SU-DHL-6 (cell line): ENCODE data around the gene ALAS1.

Source experiments
- H2AFZ ChIP-seq: fragments of 200-600 bp; sonication (generic); 2 replicates; pipeline ENCODE4 v1.6.1; 2014; ENCODE audit warnings: low read depth, mild to moderate bottlenecking, moderate library complexity, mixed read lengths, antibody characterized with exemption, low read length; ENCODE audit not compliant: severe bottlenecking
- H3F3A ChIP-seq: fragments of 200-600 bp; shearing (Covaris generic); 2 replicates; pipeline ENCODE4 v1.6.0; 2016; ENCODE audit warnings: antibody characterized with exemption, mild to moderate bottlenecking; ENCODE audit not compliant: insufficient read depth
- H3K27ac ChIP-seq: fragments of 200-600 bp; sonication (generic); 2 replicates; pipeline ENCODE4 v1.5.1; 2016; ENCODE audit warnings: low read depth, mild to moderate bottlenecking, low read length, moderate library complexity, mixed read lengths
- H3K27me3 ChIP-seq: fragments of 200-600 bp; sonication (generic), shearing (Covaris generic); 2 replicates; pipeline ENCODE4 v1.6.0; 2014; ENCODE audit warnings: mild to moderate bottlenecking, low read length
- H3K36me3 ChIP-seq: fragments of 200-600 bp; sonication (generic); 2 replicates; pipeline ENCODE4 v1.6.1; 2014; ENCODE audit warnings: mild to moderate bottlenecking, low read length, mixed read lengths
- H3K4me2 ChIP-seq: fragments of 300-600, 200-600 bp; shearing (Covaris generic), sonication (generic); 2 replicates; pipeline ENCODE4 v1.6.0; 2014; ENCODE audit warnings: low read length, low read depth, mild to moderate bottlenecking; ENCODE audit not compliant: poor library complexity, severe bottlenecking
- H3K4me3 ChIP-seq: fragments of 200-600 bp; sonication (generic); 2 replicates; pipeline ENCODE4 v1.5.1; 2014; ENCODE audit warnings: antibody characterized with exemption, low read length, mild to moderate bottlenecking, mixed read lengths; ENCODE audit not compliant: insufficient read depth, poor library complexity, severe bottlenecking
- H3K79me2 ChIP-seq: fragments of 200-600 bp; sonication (generic); 2 replicates; pipeline ENCODE4 v1.6.1; 2014; ENCODE audit warnings: mild to moderate bottlenecking, low read length, moderate library complexity; ENCODE audit not compliant: insufficient read depth
- H3K9ac ChIP-seq: fragments of 200-600 bp; sonication (generic); 2 replicates; pipeline ENCODE4 v1.7.0; 2014; ENCODE audit warnings: mild to moderate bottlenecking, low read length
- H3K9me2 ChIP-seq: fragments of 200-600 bp; sonication (generic); replicated peaks from 2 replicates; pipeline ENCODE4 v1.6.1; 2014; ENCODE audit warnings: low read length; ENCODE audit not compliant: insufficient read depth
- H3K9me3 ChIP-seq: fragments of 200-600 bp; sonication (generic); 2 replicates; pipeline ENCODE4 v1.6.1; 2014; ENCODE audit warnings: low read length, mixed read lengths; ENCODE audit not compliant: insufficient read depth
- H4K20me1 ChIP-seq: fragments of 200-600 bp; sonication (generic); 2 replicates; pipeline ENCODE4 v1.6.1; 2014; ENCODE audit warnings: low read depth, mild to moderate bottlenecking, antibody characterized with exemption, low read length, moderate library complexity, mixed read lengths
- EZH2phosphoT487 ChIP-seq: fragments of 200-600 bp; sonication (generic), shearing (Covaris generic); conservative IDR thresholded peaks from 2 replicates; pipeline ENCODE4 v1.6.1; 2018; ENCODE audit warnings: mild to moderate bottlenecking, antibody characterized with exemption, low read length, moderate library complexity, mixed read lengths
- TF ChIP-seq, protein P1 (sequence below): fragments of 200-600 bp; sonication (generic); IDR thresholded peaks from one replicate; pipeline ENCODE4 v1.5.1; 2017; ENCODE audit warnings: antibody characterized with exemption, mild to moderate bottlenecking, low read length, moderate library complexity; ENCODE audit not compliant: insufficient read depth, poor library complexity, severe bottlenecking

Gene ALAS1

DNA sequence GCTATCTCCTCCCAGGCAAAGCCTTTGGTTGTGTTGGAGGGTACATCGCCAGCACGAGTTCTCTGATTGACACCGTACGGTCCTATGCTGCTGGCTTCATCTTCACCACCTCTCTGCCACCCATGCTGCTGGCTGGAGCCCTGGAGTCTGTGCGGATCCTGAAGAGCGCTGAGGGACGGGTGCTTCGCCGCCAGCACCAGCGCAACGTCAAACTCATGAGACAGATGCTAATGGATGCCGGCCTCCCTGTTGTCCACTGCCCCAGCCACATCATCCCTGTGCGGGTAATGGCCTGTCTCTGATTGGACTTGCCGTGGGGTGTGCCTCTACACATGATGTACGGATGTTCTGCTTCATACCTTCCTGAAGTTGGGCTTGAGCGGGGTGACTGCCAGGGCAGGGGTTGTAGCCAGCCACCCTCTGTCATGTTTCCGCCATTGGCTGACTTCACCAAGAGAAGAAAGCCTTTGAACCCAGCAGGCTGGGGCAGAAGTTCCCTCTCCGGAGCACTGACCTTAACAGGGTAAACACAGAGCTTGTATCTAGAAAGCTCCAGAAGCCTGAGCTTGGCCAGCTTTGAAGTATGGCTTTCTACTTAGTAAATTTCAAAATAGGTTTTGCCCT is 13.4 kb downstream of the ALAS1 start:
- Histone ChIP-seq H4K20me1 (no peaks in the 10 kb centered on the region), H3K4me2 (no peak overlapping the region), H3K9me2 (no peaks in the 10 kb centered on the region), H3K36me3 (peaks cover 22% of the 10 kb centered on the region; the same call in 1 of the 2 replicates), H3K27me3 (no peaks in the 10 kb centered on the region), H2AFZ (no peak overlapping the region), H3K4me3 (no peak overlapping the region), H3K27ac (no peak overlapping the region), H3K9me3 (no peaks in the 10 kb centered on the region), H3K9ac (no peak overlapping the region), H3F3A (no peaks in the 10 kb centered on the region), H3K79me2 (no peaks in the 10 kb centered on the region)
- TF ChIP-seq, protein P1, sequence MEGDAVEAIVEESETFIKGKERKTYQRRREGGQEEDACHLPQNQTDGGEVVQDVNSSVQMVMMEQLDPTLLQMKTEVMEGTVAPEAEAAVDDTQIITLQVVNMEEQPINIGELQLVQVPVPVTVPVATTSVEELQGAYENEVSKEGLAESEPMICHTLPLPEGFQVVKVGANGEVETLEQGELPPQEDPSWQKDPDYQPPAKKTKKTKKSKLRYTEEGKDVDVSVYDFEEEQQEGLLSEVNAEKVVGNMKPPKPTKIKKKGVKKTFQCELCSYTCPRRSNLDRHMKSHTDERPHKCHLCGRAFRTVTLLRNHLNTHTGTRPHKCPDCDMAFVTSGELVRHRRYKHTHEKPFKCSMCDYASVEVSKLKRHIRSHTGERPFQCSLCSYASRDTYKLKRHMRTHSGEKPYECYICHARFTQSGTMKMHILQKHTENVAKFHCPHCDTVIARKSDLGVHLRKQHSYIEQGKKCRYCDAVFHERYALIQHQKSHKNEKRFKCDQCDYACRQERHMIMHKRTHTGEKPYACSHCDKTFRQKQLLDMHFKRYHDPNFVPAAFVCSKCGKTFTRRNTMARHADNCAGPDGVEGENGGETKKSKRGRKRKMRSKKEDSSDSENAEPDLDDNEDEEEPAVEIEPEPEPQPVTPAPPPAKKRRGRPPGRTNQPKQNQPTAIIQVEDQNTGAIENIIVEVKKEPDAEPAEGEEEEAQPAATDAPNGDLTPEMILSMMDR: no peak

DNA sequence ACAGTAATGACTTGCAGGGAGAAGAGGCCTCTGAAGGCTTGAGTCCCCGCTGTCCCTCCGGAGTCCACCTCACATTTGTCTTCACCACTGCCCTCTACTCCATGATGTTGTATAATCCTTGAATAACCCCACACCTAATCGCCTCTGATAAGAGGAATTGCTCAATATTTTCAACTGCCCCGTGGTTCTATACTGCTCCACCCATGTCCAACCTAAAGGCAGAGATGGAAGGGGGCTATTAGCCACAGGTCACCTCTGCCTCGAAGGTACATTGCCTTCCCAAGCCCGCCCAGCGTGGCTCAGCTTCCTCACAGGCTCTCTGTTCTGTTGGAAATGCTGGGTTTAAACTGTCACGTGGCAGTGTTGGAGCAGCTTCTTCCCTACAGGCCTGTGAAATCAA is 15.0 kb downstream of the ALAS1 start:
- peaks cover 13% of the 10 kb centered on the region; the same call in 1 of the 2 replicates for H3K36me3 ChIP-seq
- no peak overlapping the region for H2AFZ ChIP-seq
- no peaks in the 10 kb centered on the region for H3K9me2 ChIP-seq
- H3K4me3 ChIP-seq: no peak overlapping the region
- no peaks in the 10 kb centered on the region for H3K9me3 ChIP-seq
- no peak overlapping the region for H3K9ac ChIP-seq
- H3F3A ChIP-seq: no peaks in the 10 kb centered on the region
- no peaks in the 10 kb centered on the region for H4K20me1 ChIP-seq
- H3K79me2 ChIP-seq: no peaks in the 10 kb centered on the region
- TF ChIP-seq, protein P1: no peak
- no peak for TF ChIP-seq EZH2phosphoT487
- H3K27ac ChIP-seq: no peak overlapping the region
- no peak overlapping the region for H3K4me2 ChIP-seq
- no peaks in the 10 kb centered on the region for H3K27me3 ChIP-seq

DNA sequence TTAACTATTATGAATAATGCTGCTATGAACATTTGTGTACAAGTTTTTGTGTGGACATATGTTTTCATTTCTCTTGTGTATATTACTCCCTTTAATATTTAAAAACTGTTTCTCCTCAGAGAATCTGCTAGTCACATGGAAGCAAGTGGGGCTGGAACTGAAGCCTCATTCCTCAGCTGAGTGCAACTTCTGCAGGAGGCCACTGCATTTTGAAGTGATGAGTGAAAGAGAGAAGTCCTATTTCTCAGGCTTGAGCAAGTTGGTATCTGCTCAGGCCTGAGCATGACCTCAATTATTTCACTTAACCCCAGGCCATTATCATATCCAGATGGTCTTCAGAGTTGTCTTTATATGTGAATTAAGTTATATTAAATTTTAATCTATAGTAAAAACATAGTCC is 15.9 kb downstream of the ALAS1 start:
- H4K20me1 ChIP-seq: no peaks in the 10 kb centered on the region
- H3K9me2 ChIP-seq: no peaks in the 10 kb centered on the region
- no peak overlapping the region for H3K27ac ChIP-seq
- H3K9me3 ChIP-seq: no peaks in the 10 kb centered on the region
- H3K9ac ChIP-seq: no peak overlapping the region
- peaks cover 5% of the 10 kb centered on the region; the same call in 1 of the 2 replicates for H3K36me3 ChIP-seq
- no peaks in the 10 kb centered on the region for H3K79me2 ChIP-seq
- no peak overlapping the region for H3K4me2 ChIP-seq
- no peak overlapping the region for H2AFZ ChIP-seq
- H3K27me3 ChIP-seq: no peaks in the 10 kb centered on the region
- TF ChIP-seq, protein P1: no peak
- no peak for TF ChIP-seq EZH2phosphoT487
- H3K4me3 ChIP-seq: no peak overlapping the region
- no peaks in the 10 kb centered on the region for H3F3A ChIP-seq
